ENCODE measurements around the gene ATP2A1. TPM values are rescaled to one million over a fixed set of nuclear protein-coding genes. Genes with fewer than 3 reads are reported as not detected.

Gene ATP2A1
- polyA plus RNA-seq, 4 donors: 0.90 to 4.2 (median 3.0) TPM

DNA sequence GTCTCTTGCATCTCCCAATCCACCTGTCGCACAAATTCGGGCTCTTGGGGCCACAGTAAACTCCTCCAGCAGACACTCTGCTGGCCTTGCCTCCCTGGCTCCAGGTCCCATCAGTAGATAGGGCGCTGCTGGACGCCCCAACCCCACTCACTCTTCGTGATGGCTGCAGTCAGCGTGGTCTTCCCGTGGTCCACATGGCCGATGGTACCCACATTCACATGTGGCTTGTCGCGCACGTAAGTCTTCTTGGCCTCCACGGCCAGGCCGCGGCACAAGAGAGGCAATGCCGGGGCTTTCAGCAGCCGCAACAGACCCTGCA is 32.6 kb upstream of the ATP2A1 start:
- H3K4me3 ChIP-seq (ENCODE audit: low read depth in 1 of 3, low read length in 3 of 3): peak overlapping the region; percentile 84 to 97 (median 85)
- DNase-seq: no peak
- no peaks in the 10 kb centered on the region for H3K27me3 ChIP-seq (ENCODE audit: control insufficient read depth in 3 of 3, insufficient read depth in 3 of 3, low read length in 3 of 3)
- H3K36me3 ChIP-seq (ENCODE audit: control insufficient read depth in 3 of 3, insufficient read depth in 2 of 3, low read depth in 1 of 3, low read length in 3 of 3): peaks cover 11 to 37% (median 14%) of the 10 kb centered on the region in 3 donors
- 0 to 1% (median 0%) methylated on average over 16 of the region's 16 CpGs for WGBS, 3 donors
- no peaks in the 10 kb centered on the region for H3K9me3 ChIP-seq (ENCODE audit: control insufficient read depth in 2 of 2, insufficient read depth in 1 of 2, low read depth in 1 of 2, low read length in 1 of 2)
- peaks cover 0 to 18% (median 2%) of the 10 kb centered on the region in 3 donors for H3K4me1 ChIP-seq (ENCODE audit: control insufficient read depth in 3 of 3, insufficient read depth in 2 of 3, low read depth in 1 of 3, low read length in 2 of 3)
- peak overlapping the region; percentile 55 to 86 (median 82) for H3K27ac ChIP-seq (ENCODE audit: low read depth in 1 of 3, low read length in 2 of 3)
- FAIRE-seq: no peak

DNA sequence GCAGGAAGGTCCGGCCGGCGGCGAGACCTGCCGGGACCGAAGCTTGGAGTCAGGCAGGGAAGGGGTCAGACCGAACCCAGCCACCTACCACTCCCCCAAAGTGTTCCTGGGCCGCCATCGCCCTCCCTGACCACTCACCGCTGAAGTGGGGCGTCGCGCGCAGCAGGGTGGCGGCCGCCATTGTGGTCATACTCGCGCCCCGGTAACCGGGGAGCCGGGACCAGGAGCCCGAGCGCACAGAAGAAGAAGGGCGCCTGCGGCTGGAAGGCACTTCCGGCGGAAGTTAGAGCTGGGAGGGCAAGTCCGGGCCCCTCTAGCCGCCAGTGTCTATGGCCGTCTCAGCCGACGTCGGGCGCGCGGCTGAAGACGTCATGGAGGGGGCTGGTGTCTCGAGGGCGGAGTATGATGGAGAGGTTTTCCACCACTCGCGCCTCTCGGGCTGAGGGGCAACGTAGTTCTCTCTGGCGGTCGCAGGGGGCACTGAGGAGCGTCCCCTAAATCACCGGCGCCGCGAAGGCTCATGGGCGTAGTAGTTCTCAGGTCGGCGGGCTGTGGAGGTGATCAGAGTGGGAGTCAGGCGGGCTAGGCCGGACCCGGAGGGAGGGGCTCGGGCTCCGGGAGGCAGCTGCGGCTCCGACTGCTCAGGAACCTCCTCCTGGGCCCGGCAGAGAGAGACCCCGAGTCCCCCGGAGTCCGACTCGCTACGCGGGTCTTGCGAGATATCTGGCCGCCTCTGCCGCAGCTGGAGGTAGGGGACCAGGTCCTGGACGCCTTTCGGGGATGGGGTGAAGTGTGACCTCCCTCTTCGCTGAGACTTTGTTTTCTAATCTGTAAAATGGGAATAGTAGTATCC is 32.0 kb upstream of the ATP2A1 start, which contains the start of gene TUFM:
TUFM (minus strand) TSS at position 269 of the 853 bp plus-strand sequence; CDS start at position 190, 79 bp downstream.
- Histone ChIP-seq H3K4me1 (ENCODE audit: control insufficient read depth in 3 of 3, insufficient read depth in 2 of 3, low read depth in 1 of 3, low read length in 2 of 3) (peaks cover 0 to 18% (median 2%) of the 10 kb centered on the region in 3 donors), H3K9me3 (ENCODE audit: control insufficient read depth in 2 of 2, insufficient read depth in 1 of 2, low read depth in 1 of 2, low read length in 1 of 2) (no peaks in the 10 kb centered on the region), H3K27ac (ENCODE audit: low read depth in 1 of 3, low read length in 2 of 3) (peak within 1 kb of the TSS; percentile 78 to 90 (median 86)), H3K36me3 (ENCODE audit: control insufficient read depth in 3 of 3, insufficient read depth in 2 of 3, low read depth in 1 of 3, low read length in 3 of 3) (peaks cover 11 to 37% (median 14%) of the 10 kb centered on the region in 3 donors), H3K4me3 (ENCODE audit: low read depth in 1 of 3, low read length in 3 of 3) (peak within 1 kb of the TSS; percentile 84 to 97 (median 85)), H3K27me3 (ENCODE audit: control insufficient read depth in 3 of 3, insufficient read depth in 3 of 3, low read length in 3 of 3) (no peaks in the 10 kb centered on the region)
- 0% methylated on average over 64 to 73 of the region's 73 CpGs for WGBS, 3 donors
- DNase-seq (peak; percentile 98 to 99), FAIRE-seq (no peak)

GRCh38 chr16:28846933-28847273 is 31.4 kb upstream of the ATP2A1 start:
- Histone ChIP-seq H3K4me1 (ENCODE audit: control insufficient read depth in 3 of 3, insufficient read depth in 2 of 3, low read depth in 1 of 3, low read length in 2 of 3) (peaks cover 0 to 18% (median 2%) of the 10 kb centered on the region in 3 donors), H3K27ac (ENCODE audit: low read depth in 1 of 3, low read length in 2 of 3) (peak overlapping the region; percentile 78 to 90 (median 86)), H3K27me3 (ENCODE audit: control insufficient read depth in 3 of 3, insufficient read depth in 3 of 3, low read length in 3 of 3) (no peaks in the 10 kb centered on the region), H3K4me3 (ENCODE audit: low read depth in 1 of 3, low read length in 3 of 3) (peak overlapping the region; percentile 56 to 97 (median 85)), H3K9me3 (ENCODE audit: control insufficient read depth in 2 of 2, insufficient read depth in 1 of 2, low read depth in 1 of 2, low read length in 1 of 2) (no peaks in the 10 kb centered on the region), H3K36me3 (ENCODE audit: control insufficient read depth in 3 of 3, insufficient read depth in 2 of 3, low read depth in 1 of 3, low read length in 3 of 3) (peaks cover 11 to 35% (median 13%) of the 10 kb centered on the region in 3 donors)
- DNase-seq: peak in 1 of 2 donors; percentile 6
- WGBS, 3 donors: 9 to 18% (median 13%) methylated on average over 5 of the region's 5 CpGs
- no peak for FAIRE-seq

DNA sequence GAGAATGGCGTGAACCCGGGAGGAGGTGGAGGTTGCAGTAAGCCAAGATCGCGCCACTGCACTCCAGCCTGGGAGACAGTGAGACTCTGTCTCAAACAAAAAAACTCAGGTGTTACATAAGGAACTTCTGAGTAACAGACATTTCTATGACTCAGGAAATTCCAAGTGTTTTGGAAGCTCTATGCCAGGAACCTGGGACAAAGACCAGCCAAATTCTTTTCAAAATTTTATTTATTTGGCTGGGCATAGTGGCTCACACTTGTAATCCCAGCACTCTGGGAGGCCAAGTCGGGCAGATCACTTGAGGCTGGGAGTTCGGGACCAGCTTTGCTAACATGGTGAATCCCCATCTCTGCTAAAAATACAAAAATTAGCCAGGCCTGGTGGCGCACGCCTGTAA is 19.9 kb upstream of the ATP2A1 start:
- Histone ChIP-seq H3K27ac (ENCODE audit: low read depth in 1 of 3, low read length in 2 of 3) (no peak overlapping the region), H3K4me1 (ENCODE audit: control insufficient read depth in 3 of 3, insufficient read depth in 2 of 3, low read depth in 1 of 3, low read length in 2 of 3) (no peaks in the 10 kb centered on the region), H3K9me3 (ENCODE audit: control insufficient read depth in 2 of 2, insufficient read depth in 1 of 2, low read depth in 1 of 2, low read length in 1 of 2) (no peaks in the 10 kb centered on the region), H3K36me3 (ENCODE audit: control insufficient read depth in 3 of 3, insufficient read depth in 2 of 3, low read depth in 1 of 3, low read length in 3 of 3) (peaks cover 0 to 2% (median 2%) of the 10 kb centered on the region in 3 donors), H3K27me3 (ENCODE audit: control insufficient read depth in 3 of 3, insufficient read depth in 3 of 3, low read length in 3 of 3) (no peaks in the 10 kb centered on the region), H3K4me3 (ENCODE audit: low read depth in 1 of 3, low read length in 3 of 3) (no peak overlapping the region)
- 95 to 96% (median 95%) methylated on average over 8 of the region's 8 CpGs for WGBS, 3 donors
- DNase-seq (no peak), FAIRE-seq (no peak)

GRCh38 chr16:28859326-28859725 is 19.0 kb upstream of the ATP2A1 start:
- Histone ChIP-seq H3K4me3 (ENCODE audit: low read depth in 1 of 3, low read length in 3 of 3) (no peak overlapping the region), H3K4me1 (ENCODE audit: control insufficient read depth in 3 of 3, insufficient read depth in 2 of 3, low read depth in 1 of 3, low read length in 2 of 3) (no peaks in the 10 kb centered on the region), H3K36me3 (ENCODE audit: control insufficient read depth in 3 of 3, insufficient read depth in 2 of 3, low read depth in 1 of 3, low read length in 3 of 3) (peaks cover 0 to 4% (median 2%) of the 10 kb centered on the region in 3 donors), H3K9me3 (ENCODE audit: control insufficient read depth in 2 of 2, insufficient read depth in 1 of 2, low read depth in 1 of 2, low read length in 1 of 2) (no peaks in the 10 kb centered on the region), H3K27ac (ENCODE audit: low read depth in 1 of 3, low read length in 2 of 3) (no peak overlapping the region), H3K27me3 (ENCODE audit: control insufficient read depth in 3 of 3, insufficient read depth in 3 of 3, low read length in 3 of 3) (no peaks in the 10 kb centered on the region)
- no peak for DNase-seq
- 81 to 88% (median 87%) methylated on average over 4 of the region's 4 CpGs for WGBS, 3 donors
- no peak for FAIRE-seq

GRCh38 chr16:28863929-28864793 is 14.1 kb upstream of the ATP2A1 start:
- 1 to 2% (median 2%) methylated on average over 36 to 42 of the region's 42 CpGs for WGBS, 3 donors
- H3K4me3 ChIP-seq (ENCODE audit: low read depth in 1 of 3, low read length in 3 of 3): peak overlapping the region; percentile 86 to 99 (median 89)
- H3K27ac ChIP-seq (ENCODE audit: low read depth in 1 of 3, low read length in 2 of 3): peak overlapping the region; percentile 96 to 99 (median 98)
- DNase-seq: peak; percentile 70 to 76
- peaks cover 0 to 29% (median 5%) of the 10 kb centered on the region in 3 donors for H3K4me1 ChIP-seq (ENCODE audit: control insufficient read depth in 3 of 3, insufficient read depth in 2 of 3, low read depth in 1 of 3, low read length in 2 of 3)
- H3K27me3 ChIP-seq (ENCODE audit: control insufficient read depth in 3 of 3, insufficient read depth in 3 of 3, low read length in 3 of 3): no peaks in the 10 kb centered on the region
- peaks cover 7 to 33% (median 8%) of the 10 kb centered on the region in 3 donors for H3K36me3 ChIP-seq (ENCODE audit: control insufficient read depth in 3 of 3, insufficient read depth in 2 of 3, low read depth in 1 of 3, low read length in 3 of 3)
- no peaks in the 10 kb centered on the region for H3K9me3 ChIP-seq (ENCODE audit: control insufficient read depth in 2 of 2, insufficient read depth in 1 of 2, low read depth in 1 of 2, low read length in 1 of 2)
- no peak for FAIRE-seq

GRCh38 chr16:28865001-28865688 is 13.1 kb upstream of the ATP2A1 start:
- Histone ChIP-seq H3K4me3 (ENCODE audit: low read depth in 1 of 3, low read length in 3 of 3) (peak overlapping the region in 2 of 3 donors; percentile 86 to 99), H3K4me1 (ENCODE audit: control insufficient read depth in 3 of 3, insufficient read depth in 2 of 3, low read depth in 1 of 3, low read length in 2 of 3) (peaks cover 0 to 29% (median 5%) of the 10 kb centered on the region in 3 donors), H3K9me3 (ENCODE audit: control insufficient read depth in 2 of 2, insufficient read depth in 1 of 2, low read depth in 1 of 2, low read length in 1 of 2) (no peaks in the 10 kb centered on the region), H3K27ac (ENCODE audit: low read depth in 1 of 3, low read length in 2 of 3) (peak overlapping the region; percentile 96 to 99 (median 98)), H3K27me3 (ENCODE audit: control insufficient read depth in 3 of 3, insufficient read depth in 3 of 3, low read length in 3 of 3) (no peaks in the 10 kb centered on the region), H3K36me3 (ENCODE audit: control insufficient read depth in 3 of 3, insufficient read depth in 2 of 3, low read depth in 1 of 3, low read length in 3 of 3) (peaks cover 14 to 42% (median 16%) of the 10 kb centered on the region in 3 donors)
- FAIRE-seq (no peak), DNase-seq (peak; percentile 34 to 49)
- WGBS, 3 donors: 51 to 72% (median 64%) methylated on average over 12 of the region's 12 CpGs
